Measurements from ENCODE around the gene RFX8.
"Not testable (repeated sequence)": the region's sequence is repeated elsewhere in the genome, so short reads cannot be mapped to it uniquely, and the experiment has no call there.

The RFX8 gene

DNA sequence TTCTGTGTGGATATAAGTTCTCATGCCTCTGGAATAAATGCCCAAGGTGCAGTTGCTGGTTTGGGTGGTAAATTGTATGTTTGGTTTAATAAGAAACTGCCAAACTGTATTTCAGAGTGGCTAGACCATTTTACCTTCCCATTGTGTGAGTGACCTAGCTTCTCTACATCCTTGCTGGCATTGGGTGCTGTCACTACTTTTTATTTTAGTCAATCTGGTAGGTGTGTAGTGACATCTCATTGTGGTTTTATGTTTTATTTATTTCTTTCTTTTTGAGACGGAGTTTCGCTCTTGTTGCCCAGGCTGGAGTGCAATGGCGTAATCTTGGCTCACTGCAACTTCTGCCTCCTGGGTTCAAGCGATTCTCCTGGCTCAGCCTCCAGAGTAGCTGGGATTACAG is 36.4 kb downstream of the RFX8 start:
- DNase-seq: not testable (repeated sequence)

DNA sequence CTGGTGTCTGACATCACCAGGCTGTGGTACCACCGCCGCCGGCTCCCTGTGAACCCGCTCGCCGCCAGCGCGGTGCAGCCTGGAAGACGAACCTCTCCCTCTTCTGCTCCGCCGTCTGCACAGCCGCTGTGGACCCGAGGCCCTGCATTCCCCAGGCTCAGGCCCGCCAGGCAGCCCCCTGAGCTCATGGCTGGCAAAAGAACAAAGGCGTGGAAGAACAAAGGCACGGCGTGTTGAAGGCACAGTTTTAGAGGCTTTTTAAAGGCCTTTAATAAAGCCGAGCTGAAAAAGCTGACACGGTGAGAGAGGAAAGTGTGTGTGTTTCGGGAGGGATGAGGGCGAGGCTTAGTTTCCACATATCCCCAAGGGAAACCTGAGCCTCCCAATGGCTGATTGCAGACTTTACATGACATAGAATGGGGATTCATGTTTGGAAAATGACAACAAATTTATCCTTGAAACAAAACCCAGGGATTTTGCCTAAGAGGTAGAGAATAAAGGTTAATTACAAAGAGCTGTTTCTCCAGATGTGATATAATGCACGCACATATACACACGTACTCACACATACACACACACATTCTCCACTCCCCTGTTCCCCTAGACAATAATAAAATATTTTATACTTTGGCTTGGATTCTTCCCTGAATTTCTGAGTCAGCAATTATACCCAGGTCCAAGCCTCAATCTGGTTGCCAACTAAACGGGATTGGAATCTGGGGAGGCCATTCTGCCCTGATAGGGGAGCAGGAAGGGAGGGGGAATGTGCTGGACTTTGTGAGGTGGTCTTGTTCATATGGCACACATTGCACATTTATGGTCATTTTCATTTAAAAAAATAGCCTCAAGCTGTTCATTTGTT is 39.7 kb downstream of the RFX8 start:
- no peak for DNase-seq

DNA sequence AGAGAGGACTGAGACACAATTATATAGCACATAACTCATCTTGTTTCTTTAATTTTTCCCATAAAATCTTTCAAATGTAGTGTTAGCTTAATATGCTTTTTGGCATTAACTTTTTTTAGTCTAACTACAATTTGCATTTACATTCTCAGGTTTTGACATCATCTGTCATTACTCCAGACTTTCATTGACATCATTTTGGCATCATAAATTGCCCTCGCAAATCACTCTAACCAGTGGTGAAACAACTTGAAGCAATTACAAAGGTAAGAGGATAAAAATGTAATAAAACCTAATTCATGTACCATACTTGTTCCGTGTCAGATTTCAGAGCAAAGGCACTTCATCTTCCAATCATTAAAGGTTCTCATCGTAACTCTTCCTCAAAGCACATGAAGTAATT is 41.4 kb downstream of the RFX8 start:
- no peak for DNase-seq

DNA sequence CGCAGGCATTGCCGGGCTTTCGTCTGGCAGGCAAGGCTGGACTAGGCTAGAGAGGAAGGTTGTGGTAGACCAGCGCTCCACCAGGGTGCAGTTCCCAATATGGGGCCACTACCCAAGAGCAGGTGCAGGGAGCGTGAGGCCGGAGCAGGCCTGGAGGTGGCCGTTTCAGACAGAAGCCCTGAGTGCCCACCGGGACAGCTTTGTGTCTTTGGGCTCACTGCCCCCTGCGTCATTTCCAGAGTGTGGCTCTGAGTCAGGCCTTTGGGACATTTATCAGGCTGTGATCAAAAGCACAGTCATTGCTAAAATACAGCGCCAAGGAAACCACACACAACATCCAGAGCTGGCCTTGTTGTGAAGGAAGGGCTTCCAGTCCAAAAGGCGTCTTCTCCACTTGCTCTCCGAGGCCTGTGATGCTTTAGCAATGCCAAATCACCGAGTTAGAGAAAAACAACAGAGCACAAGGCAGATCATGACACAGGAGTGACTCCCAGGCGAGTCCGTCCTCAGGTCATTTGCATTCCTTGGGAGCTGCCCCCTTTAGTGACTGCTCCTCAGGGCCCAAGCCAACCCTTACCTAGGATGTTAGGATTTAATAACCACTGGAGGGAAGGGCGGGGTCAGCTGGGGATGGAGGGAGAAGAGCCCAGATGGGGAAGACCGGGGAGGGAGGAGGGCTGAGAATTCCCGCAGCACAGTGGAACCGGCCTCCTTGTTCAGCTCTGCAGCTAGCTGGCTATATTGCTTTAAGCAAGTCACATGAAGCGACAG is 42.3 kb downstream of the RFX8 start:
- no peak for DNase-seq

DNA sequence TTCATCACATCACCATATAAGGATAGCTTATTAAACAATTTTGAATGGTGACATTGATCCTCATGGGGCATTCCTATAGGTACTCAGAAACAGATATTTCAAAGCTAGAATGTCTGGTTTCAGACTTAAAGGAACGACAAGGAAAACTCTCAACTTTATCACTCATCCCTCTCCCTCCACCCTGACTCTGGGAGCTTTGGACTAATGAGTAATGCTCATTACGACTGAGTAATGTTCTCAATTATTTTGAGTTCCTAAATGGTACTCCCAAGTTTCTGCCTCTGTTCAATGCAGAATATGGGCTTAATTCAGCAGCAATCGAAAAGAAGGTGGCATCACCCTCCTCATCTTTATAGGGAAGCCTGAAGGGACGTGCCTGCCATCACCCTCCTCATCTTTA is 43.4 kb downstream of the RFX8 start:
- DNase-seq: no peak

DNA sequence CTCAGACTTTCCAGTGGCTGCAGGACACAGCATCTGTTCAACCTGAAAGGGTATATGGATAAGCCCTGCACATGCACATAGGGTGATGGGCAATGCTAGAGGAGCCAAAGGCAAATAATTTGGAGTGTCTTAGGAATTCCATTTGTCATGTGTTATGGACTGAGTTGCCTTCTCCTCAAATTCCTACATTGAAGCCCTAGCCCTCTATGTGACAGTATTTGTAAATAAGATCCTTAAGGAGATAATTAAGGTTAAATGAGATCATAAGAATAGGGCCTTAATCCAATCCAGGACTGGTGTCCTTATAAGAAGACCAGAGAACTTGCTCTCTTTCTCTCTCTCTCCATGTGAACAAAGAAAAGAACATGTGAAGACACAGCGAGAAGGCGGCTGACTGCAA is 44.8 kb downstream of the RFX8 start:
- no peak for DNase-seq

DNA sequence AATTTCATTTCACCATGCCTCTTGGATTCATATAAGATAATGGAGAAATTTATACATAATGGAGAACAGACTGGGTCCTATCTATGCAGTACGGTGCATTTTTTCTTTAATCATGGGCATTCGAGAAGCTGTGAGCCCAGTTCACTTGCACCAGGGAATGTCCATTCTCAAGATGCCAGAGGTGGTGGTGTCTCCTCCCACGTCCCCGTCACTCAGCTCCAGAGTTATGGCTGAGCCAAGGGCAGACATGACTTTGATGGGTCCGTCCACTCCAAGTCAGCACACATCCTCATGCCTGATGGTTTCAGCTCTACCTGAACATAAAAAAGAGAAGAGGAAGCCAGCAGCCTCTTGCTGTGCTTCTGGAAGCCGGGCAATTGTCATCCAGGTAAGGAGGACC is 45.5 kb downstream of the RFX8 start:
- DNase-seq: no peak

DNA sequence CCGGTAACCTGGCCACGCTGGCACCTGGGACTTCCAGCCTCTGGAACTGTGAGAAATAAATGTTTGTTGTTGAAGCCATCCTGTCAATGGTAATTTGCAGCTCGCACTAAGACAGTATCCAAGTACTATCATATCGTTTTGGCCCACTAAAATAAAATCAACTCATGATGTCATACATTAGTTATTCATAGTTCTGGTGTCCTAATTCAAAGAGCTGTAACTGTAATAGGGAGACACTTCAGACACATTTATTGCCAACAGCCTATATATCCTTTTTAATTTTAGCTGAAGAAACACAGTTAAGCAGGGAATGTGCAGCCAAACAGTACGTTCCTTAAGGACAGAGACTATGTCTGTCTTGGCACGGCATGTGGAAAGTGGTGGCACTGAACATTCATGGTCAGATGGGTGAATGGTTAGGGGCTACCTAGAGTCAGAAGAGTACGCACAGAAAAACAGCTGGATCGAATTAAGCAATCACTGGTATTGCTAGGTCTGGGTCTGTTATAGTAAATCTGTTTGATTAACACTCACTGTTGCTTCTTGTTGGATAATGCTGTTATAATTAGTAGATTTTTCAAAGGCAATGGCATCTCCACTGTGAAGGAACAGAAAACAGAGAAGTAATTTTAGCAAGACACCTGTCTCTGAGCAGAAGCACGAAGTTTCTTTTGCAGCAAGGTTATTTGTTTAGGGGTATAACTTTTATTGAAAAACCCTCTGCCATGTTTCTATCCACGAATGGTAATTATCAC is 46.3 kb downstream of the RFX8 start:
- DNase-seq: no peak

DNA sequence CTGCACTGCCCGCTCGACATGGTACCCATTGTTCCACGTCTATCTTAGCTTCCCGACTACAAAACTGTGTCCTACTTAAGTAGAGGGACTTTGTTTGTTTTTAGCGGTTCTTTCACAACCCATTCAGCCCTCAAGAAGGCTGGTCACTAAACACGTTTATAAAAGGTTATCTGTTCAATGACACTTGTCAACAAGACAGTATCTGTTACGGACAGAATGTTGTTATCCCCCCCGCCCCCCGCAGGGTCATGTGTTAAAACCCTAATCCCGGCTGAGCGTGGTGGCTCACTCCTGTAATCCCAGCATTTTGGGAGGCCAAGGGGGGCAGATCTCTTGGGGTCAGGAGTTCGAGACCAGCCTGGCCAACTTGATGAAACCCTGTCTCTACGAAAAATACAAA is 47.2 kb downstream of the RFX8 start:
- no peak for DNase-seq

DNA sequence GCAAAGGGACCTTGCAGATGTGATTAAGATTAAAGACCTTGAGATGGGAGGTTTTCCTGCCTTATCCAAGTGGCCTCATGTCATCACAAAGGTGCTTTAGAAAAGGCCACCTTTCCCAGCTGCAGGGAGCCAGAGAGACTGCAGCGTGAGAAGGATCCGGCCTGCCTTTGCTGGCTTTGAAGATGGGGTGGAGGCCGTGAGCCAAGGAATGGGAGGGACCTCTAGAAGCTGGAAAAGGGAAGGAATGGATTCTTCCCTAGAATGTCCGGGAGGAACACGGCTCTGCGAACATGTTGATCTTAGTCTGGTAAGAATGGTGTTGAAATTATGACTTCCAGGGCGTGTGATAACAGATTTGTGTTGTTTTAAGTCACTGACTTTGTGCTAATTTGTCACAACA is 47.7 kb downstream of the RFX8 start:
- DNase-seq: no peak

DNA sequence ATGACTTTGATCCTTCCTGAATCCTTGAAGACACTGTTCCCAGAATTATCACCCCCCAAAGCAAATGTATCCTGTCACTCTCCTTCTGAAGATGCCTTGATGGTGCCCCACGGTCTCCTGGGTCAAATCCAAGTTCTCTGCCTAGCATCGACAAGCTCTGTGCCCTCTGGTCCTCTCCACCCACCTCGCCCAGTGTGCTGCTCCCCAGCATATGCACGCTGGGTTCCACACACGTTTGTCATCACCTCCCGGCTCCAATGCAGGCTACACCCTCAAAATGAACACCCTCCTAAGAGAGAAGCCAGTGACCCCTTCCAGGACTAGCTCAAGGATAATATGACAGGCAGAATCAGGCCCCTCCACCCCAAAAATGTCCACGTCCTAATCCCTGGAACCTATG is 48.1 kb downstream of the RFX8 start:
- DNase-seq: no peak

DNA sequence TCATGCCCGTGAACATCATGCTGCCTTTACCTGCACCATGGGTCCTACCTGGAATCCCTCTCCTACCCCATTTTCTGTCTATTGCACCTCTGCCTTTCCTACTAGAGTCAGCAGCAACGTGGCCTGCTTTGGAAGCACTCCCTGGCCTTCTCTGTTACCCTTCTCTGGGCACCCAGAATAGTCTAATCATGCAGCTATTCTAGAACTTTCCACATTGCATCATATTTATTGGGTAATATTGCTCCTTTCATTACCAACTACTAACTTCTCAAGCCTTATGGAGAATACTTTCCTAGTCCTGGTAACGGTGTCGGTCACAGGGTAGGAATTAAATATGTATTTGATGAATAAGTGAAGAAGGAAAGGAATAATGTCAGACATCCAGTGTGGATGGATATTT is 54.3 kb downstream of the RFX8 start:
- DNase-seq: no peak

DNA sequence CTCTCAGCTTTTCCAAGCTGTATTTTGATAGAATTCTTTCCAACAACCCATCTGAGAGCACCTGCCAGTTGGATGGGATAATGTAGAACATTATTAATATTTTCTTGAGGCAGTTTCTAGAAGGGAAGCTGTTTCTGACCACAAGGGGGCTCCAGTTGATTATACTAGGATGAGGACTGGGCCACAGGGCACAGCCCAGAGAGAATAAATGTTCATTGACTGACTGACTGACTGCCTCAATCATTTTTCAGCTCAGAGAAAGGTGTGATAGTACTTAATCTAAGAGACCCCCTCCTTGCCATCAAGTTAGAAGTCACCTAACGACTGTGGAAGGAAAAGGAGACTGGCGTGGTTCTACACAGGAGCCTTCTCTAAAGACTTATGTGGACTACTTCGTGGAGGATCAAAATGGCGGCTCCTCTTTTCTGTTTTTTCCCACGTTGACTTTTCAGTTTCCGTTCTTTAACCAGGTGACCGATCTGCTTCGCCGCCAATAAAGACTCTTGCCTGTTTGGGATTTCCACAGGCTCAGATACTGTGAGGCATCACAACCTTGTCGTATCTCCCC is 55.7 kb downstream of the RFX8 start:
- peak; percentile 33 for DNase-seq

DNA sequence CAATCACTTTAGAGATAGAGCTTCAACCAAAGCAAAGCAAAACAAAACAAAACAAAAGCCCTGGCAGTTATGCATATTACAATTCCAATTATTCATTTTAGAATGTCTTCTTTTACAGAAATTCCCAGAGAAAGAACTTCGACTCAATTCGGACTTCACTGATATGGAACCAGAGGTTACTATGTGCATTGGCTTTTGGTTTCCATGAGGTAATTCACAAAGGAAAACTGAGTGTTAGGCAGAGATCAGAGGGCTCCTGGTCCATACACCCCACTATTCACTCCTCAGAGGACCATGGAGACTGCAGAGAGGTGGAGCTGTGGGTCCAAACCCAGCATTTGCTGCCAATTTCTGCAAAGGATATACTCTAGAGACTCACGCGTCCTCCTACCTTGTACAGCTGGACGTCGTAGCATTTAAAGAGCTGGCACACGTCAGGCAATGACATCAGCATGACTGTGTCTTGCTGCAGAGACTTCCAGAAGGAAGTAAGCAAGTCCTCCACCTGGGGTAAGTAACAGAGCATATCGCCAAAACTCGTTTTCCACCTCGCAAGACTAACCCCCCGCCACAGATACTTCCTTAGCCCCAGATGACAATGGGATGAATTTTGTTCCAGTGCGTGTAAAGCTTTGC is 56.3 kb downstream of the RFX8 start:
- no peak for DNase-seq

DNA sequence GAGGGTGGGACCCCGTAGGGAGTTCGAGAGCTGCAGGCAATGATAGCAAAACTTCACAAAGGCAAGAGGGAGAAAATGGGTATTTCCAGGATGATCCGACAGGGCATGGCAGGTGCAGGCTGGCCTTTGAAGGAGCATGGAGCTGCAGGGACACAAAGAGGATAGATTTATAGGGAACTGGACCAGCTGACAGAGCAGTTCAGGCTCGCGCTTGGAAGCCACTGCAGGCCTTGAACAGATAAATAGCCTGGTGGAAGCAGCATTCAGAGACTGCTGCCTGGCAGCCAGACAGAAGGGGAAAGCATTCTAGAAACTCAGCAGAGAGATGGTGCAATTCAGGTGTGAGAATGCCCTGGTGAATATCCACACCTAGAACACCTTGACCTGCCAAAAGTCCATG is 58.3 kb downstream of the RFX8 start:
- no peak for DNase-seq

DNA sequence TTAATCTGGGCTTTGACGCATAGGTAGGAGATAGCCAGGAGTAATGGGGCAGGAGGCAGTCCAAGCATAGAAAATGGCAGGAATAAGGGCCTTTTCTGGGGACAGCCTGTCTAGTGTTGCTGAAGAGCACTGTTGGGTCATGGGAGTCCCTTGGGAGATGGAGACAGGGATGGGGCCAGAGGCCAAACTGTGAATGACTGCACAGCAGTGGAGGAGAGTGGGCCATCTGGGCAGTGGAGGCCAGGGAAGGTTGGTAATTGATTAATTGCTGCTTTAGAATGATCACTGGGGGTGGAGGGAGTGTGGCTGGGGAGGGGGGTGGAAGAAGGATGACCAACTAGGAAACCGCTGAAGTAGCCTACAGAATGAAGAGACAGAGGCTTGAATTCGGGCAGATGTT is 59.0 kb downstream of the RFX8 start:
- no peak for DNase-seq

DNA sequence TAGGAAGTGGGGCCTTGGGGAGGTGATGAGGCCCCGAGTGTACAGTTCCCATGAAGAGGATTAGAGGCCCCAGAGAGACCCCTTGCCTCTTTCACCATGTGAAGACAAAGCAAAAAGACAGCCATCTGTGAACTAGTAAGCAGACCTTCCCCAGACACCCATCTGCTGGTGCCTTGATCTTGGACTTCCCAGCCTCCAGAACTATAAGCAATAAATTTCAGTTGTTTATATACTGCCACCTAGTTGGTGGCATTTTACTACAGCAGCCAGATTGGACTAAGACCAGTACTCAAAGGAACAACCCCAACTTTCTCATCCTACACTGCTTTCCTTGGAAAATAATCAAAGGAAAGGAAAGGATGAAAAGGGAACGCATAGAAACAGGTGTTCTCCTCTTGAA is 59.7 kb downstream of the RFX8 start:
- no peak for DNase-seq

DNA sequence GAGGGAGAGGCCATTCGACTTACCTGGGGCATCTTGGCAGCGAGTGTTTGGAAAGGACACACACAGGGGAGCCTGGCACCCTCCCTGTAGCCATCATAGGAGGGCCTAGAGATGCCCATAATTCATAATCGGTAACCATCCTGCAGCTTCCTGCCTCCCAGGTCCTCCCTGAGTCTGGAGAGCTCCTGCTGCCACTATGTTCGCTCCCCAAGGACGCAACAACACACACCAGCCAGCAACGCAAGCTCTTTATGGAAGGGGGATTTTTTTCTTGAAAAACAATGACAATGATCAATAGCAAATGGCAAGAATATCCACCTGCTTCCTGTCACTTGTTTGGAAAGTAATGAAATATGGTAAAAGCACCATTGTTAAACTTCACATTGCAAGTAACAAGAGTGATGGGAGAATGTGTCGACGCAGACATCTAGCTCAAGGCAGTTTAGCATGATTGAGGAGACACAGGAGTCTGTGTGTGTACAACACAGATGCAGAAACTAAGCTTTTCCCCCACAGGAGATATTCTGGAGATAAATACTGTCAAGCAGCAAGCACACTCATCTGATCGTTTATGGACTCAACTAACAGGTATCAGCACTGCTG is 62.7 kb downstream of the RFX8 start:
- no peak for DNase-seq

DNA sequence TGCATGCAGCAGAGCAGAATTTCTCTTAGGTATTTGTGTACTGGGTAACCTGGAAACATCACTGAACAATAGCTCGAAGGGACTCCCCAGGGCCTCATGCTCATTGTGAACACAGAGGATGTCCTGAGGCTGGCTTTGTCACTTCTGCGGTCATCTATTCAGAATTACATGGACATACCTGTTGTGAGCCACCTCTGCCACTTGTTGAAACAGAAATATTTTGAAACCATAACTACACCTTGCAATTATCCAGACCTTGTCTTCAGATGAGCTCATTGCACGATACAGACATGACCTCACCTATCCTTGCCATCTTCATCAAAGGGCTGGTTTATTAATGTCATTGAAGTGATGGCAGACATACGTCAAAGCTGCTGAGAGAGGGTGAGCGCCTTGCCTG is 64.2 kb downstream of the RFX8 start:
- peak; percentile 24 for DNase-seq

DNA sequence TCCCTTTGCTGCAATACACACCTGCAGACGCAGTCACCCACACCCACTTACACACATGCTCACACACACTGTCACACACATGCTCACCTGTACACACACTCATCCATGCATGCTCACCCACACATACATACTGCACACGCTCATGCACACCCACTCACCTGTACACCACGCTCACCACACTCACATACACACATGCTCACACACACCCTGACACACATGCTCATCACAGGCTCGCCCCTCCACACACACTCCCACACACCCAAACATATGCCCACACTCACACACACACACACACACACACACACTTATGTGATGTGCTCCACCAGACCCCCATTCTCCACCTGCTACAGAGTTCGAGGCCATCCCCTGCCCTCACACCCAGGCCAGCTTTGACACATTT is 64.8 kb downstream of the RFX8 start:
- no peak for DNase-seq

DNA sequence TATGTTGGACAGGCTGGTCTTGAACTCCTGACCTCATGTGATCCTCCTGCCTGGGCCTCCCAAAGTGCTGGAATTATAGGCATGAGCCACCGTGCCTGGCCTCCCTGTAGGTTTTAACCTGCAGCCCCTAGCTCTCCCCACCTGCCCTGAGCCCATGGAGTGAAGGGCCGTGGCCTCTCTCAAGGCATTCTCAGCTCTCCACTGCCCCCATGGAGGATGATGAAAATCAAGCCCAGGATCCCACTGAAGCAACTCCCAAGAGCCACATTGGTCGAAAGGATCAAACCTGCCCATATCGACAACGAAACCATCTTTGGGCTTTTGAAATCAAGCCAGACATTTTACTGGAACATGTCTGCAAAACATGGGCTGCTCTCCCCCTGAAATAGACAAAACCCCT is 65.2 kb downstream of the RFX8 start:
- DNase-seq: no peak

DNA sequence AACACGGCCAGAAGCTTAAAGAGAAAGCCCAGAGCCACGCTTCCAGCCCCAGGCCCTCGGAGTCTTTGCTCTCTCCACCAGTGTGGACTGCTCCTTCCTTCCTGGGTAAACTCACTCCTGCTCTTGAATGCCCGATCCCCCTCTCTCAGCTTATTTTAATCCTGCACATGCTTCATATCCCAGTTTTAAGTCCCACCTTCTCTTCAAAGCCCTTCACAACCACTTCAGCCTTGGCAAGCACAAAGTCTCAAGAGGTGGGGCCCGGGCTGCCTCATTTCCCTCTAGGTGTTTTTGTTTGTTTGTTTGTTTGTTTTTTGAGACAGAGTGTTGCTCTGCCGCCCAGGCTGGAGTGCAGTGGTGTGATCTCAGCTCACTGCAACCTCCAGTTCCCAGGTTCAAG is 66.0 kb downstream of the RFX8 start:
- no peak for DNase-seq
